GM21717 (cell line): ENCODE results near the gene G6PC3.

Experiments
- ATAC-seq: cut with Tn5 transposase; IDR thresholded peaks from one replicate; pipeline ENCODE4 v1.9.1; 2021; ENCODE audit warnings: mild to moderate bottlenecking, moderate library complexity; ENCODE audit not compliant: unreplicated experiment

The G6PC3 gene

GRCh38 chr17:44121997-44122815 lies 51.7 kb downstream of the G6PC3 start:
- no peak for ATAC-seq

- ATAC-seq, result peak; percentile 20
Observed at GRCh38 chr17:44122816-44123355, 52.4 kb downstream of the G6PC3 start.

DNA sequence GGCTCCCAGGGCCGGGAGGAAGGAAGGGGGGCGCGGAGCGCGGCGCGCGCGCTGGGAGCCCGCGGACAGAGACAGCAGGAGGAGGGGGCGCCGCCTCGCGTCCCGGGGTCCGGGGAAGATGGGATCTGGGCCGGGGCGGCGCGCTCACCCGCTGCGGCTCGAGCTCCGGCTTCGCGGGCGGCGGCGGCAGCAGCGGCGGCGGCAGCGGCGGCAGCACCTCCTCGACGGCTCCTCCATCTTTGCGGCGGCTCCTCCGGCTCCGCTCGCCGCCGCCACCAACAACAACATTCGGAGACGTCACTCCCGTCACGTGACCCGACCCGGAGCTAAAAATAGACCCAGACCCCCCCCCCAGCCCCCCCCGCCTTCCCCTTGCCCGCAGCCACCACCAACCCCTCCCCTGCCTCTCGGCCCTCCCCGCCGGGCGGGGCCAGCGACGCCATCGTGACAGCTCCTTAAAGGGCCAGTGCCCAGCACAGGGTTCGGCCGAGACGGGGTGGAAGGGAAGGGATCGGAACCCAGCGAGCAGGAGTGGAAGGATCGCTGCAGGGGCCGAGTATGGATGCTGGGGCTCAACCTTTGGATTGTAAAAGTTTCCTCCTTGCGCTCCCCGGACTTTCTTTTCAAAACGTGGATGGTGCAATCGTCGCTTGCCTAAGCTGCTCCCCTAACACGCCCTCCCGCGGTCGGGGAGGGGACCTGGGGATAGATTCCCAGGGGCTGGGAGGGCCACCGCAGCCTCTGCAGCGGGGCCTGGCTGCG lies 53.0 kb downstream of the G6PC3 start, which contains the start of gene HDAC5:
Gene HDAC5 (minus strand): TSS at position 286 of the 762 bp plus-strand sequence. CDS start 6,126 bp downstream, outside the sequence.
- ATAC-seq, result peak; percentile 63

- ATAC-seq, result no peak
Observed at GRCh38 chr17:44124118-44124438, 53.5 kb downstream of the G6PC3 start.
